Smooth muscle cell (in vitro differentiated cells): ENCODE results near the gene SLC8A3. TPM values are rescaled to one million over a fixed set of nuclear protein-coding genes. Genes with fewer than 3 reads are reported as not detected.
"Not testable (repeated sequence)": the region's sequence is repeated elsewhere in the genome, so short reads cannot be mapped to it uniquely, and the experiment has no call there.

Experiments used
- DNase-seq: peaks from one replicate; lab custom pipeline; 2025; ENCODE audit not compliant: unreplicated experiment; lab: John Stamatoyannopoulos, UW
- H2AFZ ChIP-seq: fragments of 200-600 bp; sonication (generic); 2 replicates; pipeline ENCODE4 v1.6.0; 2016; ENCODE audit warnings: antibody characterized with exemption, low read depth, mild to moderate bottlenecking
- H3F3A ChIP-seq: fragments of 200-600 bp; sonication (generic); 2 replicates; pipeline ENCODE4 v1.6.0; 2017; ENCODE audit warnings: antibody characterized with exemption, low read depth
- H3K27ac ChIP-seq: fragments of 200-600 bp; sonication (generic); 2 replicates; pipeline ENCODE4 v1.5.1; 2016; ENCODE audit warnings: low read depth, mild to moderate bottlenecking
- H3K27me3 ChIP-seq: fragments of 200-600 bp; sonication (generic); 2 replicates; pipeline ENCODE4 v1.6.1; 2016; ENCODE audit warnings: low read depth, mild to moderate bottlenecking
- H3K36me3 ChIP-seq: fragments of 200-600 bp; sonication (generic); 2 replicates; pipeline ENCODE4 v1.5.1; 2016; ENCODE audit warnings: low read depth
- H3K4me1 ChIP-seq: fragments of 200-600 bp; sonication (generic); 2 replicates; pipeline ENCODE4 v1.5.1; 2016; ENCODE audit warnings: low read depth
- H3K4me2 ChIP-seq: fragments of 200-600 bp; sonication (generic); 2 replicates; pipeline ENCODE4 v1.6.0; 2016; ENCODE audit warnings: mild to moderate bottlenecking
- H3K4me3 ChIP-seq: fragments of 200-600 bp; sonication (generic); 2 replicates; pipeline ENCODE4 v1.5.1; 2016; ENCODE audit warnings: mild to moderate bottlenecking
- H3K79me2 ChIP-seq: fragments of 200-600 bp; sonication (generic); 2 replicates; pipeline ENCODE4 v1.6.0; 2016; ENCODE audit warnings: low read depth, mild to moderate bottlenecking
- H3K9ac ChIP-seq: fragments of 200-600 bp; sonication (generic); 2 replicates; pipeline ENCODE4 v1.6.0; 2016; ENCODE audit warnings: low read depth
- H3K9me3 ChIP-seq: fragments of 200-600 bp; sonication (generic); replicated peaks from 2 replicates; pipeline ENCODE4 v1.5.1; 2016; ENCODE audit warnings: low read depth
- H4K20me1 ChIP-seq: fragments of 200-600 bp; sonication (generic); 2 replicates; pipeline ENCODE4 v1.6.0; 2016; ENCODE audit warnings: low read depth
- WGBS: methylation state at CpG from one replicate; pipeline ENCODE4 v1.1.7; 2016; ENCODE audit warnings: low lambda C conversion rate; 5-methylcytosine and 5-hydroxymethylcytosine counted together
- polyA plus RNA-seq: library from polyadenylated mRNA; unstranded; fragments of >200 nt; fragmentation: Nextera tagmentation; extraction: Ambion mirVana; gene quantifications from 2 replicates; pipeline ENCODE4 v1.2.1, GENCODE V29; 2016
- total RNA-seq: library from RNA; depleted of rRNA; stranded (reverse); fragments of >200 nt; gene quantifications from 2 replicates; pipeline ENCODE4 v1.2.3, GENCODE V29; 2014
- TF ChIP-seq, protein P1 (sequence below): fragments of 200-600 bp; sonication (generic); IDR thresholded peaks from 2 replicates; pipeline ENCODE4 v1.5.1; 2017; ENCODE audit warnings: borderline replicate concordance, mild to moderate bottlenecking, antibody characterized with exemption; ENCODE audit not compliant: insufficient read depth, poor library complexity, severe bottlenecking

The SLC8A3 gene, protein sequence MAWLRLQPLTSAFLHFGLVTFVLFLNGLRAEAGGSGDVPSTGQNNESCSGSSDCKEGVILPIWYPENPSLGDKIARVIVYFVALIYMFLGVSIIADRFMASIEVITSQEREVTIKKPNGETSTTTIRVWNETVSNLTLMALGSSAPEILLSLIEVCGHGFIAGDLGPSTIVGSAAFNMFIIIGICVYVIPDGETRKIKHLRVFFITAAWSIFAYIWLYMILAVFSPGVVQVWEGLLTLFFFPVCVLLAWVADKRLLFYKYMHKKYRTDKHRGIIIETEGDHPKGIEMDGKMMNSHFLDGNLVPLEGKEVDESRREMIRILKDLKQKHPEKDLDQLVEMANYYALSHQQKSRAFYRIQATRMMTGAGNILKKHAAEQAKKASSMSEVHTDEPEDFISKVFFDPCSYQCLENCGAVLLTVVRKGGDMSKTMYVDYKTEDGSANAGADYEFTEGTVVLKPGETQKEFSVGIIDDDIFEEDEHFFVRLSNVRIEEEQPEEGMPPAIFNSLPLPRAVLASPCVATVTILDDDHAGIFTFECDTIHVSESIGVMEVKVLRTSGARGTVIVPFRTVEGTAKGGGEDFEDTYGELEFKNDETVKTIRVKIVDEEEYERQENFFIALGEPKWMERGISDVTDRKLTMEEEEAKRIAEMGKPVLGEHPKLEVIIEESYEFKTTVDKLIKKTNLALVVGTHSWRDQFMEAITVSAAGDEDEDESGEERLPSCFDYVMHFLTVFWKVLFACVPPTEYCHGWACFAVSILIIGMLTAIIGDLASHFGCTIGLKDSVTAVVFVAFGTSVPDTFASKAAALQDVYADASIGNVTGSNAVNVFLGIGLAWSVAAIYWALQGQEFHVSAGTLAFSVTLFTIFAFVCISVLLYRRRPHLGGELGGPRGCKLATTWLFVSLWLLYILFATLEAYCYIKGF
- 0.22 TPM in 1 of 2 replicates, not detected in the other for total RNA-seq
- not detected in 2 replicates for polyA plus RNA-seq

DNA sequence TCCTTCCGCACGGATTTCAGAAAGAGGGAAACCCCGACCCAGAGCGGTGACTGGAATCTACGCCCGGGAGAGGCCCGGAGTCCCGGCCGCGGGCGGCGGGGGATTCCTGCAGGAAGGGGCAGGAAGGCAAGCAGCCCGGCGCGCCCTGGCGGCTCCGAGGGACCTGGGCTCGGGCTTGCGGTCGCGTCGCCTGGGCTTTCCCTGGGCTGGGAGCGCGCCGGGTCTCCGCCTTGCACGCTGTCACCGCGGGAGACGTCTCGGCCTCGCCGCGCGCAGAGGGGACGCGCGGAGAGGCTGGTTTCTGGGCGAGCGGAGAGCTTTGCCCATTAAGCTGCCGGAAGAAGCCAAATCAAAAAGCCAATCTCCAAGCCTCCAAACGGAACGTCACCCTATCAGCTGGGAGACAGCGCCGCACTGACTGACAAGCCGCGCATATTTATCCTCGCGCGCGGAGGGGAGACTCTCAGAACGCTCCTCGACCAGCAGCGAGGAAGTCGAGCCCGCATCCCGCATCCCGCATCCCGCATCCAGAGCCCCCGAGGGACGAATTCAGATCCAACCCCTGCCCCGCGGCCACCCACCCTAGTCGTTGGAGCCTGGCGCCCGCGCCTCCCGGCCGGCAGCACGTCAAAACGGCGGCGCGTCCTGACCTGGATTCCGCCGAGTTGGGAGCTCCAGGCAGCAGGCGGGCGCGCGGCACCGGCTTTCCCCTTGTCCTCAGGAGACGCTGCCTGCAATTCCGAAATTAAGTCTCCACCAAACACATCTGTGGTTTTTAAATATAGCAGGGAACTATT is at the start of gene SLC8A3:
TSS of gene SLC8A3 (minus strand) at position 293 of the 797 bp plus-strand sequence. CDS start 20,529 bp downstream, outside the sequence.
- no peaks in the 10 kb centered on the region for H3K4me1 ChIP-seq
- no peaks in the 10 kb centered on the region for H3F3A ChIP-seq
- WGBS, result 1% methylated on average over 82 of the region's 83 CpGs
- peaks cover 72% of the 10 kb centered on the region for H3K27me3 ChIP-seq
- H3K9ac ChIP-seq, result no peak within 1 kb of the TSS
- peak within 1 kb of the TSS; percentile 70 for H3K4me3 ChIP-seq
- TF ChIP-seq, protein P1, sequence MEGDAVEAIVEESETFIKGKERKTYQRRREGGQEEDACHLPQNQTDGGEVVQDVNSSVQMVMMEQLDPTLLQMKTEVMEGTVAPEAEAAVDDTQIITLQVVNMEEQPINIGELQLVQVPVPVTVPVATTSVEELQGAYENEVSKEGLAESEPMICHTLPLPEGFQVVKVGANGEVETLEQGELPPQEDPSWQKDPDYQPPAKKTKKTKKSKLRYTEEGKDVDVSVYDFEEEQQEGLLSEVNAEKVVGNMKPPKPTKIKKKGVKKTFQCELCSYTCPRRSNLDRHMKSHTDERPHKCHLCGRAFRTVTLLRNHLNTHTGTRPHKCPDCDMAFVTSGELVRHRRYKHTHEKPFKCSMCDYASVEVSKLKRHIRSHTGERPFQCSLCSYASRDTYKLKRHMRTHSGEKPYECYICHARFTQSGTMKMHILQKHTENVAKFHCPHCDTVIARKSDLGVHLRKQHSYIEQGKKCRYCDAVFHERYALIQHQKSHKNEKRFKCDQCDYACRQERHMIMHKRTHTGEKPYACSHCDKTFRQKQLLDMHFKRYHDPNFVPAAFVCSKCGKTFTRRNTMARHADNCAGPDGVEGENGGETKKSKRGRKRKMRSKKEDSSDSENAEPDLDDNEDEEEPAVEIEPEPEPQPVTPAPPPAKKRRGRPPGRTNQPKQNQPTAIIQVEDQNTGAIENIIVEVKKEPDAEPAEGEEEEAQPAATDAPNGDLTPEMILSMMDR, result no peak
- H3K27ac ChIP-seq, result no peak within 1 kb of the TSS
- no peak for DNase-seq
- H2AFZ ChIP-seq, result peak within 1 kb of the TSS; percentile 82
- peak within 1 kb of the TSS; percentile 99 for H3K4me2 ChIP-seq
- H3K36me3 ChIP-seq, result no peaks in the 10 kb centered on the region
- no peaks in the 10 kb centered on the region for H4K20me1 ChIP-seq
- no peaks in the 10 kb centered on the region for H3K9me3 ChIP-seq
- H3K79me2 ChIP-seq, result no peaks in the 10 kb centered on the region

DNA sequence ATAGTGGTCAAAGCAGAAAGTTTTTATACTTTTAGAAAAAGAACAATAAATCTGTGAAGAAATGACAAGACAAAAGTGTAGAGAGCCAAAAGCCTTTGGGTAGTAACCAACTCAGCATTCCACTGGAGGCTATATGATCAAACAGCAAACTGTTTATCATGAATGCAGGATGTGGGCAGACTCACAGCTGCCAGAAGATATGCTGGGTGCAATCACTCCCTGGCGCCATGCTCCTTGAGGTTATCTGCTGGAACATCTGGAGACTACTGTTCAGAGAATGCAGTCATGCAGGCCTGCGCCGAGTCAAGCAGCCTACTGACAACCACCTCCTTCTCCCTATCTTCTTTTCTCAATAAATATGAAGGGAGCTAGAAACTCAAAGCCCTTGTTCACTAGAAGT is 49.0 kb upstream of the SLC8A3 start:
- Histone ChIP-seq H3K4me3 (no peak overlapping the region), H3K4me1 (peaks cover 11% of the 10 kb centered on the region), H3K9me3 (no peaks in the 10 kb centered on the region), H4K20me1 (no peaks in the 10 kb centered on the region), H3K36me3 (no peaks in the 10 kb centered on the region), H3F3A (no peaks in the 10 kb centered on the region), H2AFZ (no peak overlapping the region), H3K27me3 (no peaks in the 10 kb centered on the region), H3K4me2 (no peak overlapping the region), H3K27ac (no peak overlapping the region), H3K79me2 (no peaks in the 10 kb centered on the region), H3K9ac (no peak overlapping the region)
- WGBS, result 72% methylated on average over 3 of the region's 3 CpGs
- DNase-seq, result no peak
- TF ChIP-seq, protein P1, result no peak

DNA sequence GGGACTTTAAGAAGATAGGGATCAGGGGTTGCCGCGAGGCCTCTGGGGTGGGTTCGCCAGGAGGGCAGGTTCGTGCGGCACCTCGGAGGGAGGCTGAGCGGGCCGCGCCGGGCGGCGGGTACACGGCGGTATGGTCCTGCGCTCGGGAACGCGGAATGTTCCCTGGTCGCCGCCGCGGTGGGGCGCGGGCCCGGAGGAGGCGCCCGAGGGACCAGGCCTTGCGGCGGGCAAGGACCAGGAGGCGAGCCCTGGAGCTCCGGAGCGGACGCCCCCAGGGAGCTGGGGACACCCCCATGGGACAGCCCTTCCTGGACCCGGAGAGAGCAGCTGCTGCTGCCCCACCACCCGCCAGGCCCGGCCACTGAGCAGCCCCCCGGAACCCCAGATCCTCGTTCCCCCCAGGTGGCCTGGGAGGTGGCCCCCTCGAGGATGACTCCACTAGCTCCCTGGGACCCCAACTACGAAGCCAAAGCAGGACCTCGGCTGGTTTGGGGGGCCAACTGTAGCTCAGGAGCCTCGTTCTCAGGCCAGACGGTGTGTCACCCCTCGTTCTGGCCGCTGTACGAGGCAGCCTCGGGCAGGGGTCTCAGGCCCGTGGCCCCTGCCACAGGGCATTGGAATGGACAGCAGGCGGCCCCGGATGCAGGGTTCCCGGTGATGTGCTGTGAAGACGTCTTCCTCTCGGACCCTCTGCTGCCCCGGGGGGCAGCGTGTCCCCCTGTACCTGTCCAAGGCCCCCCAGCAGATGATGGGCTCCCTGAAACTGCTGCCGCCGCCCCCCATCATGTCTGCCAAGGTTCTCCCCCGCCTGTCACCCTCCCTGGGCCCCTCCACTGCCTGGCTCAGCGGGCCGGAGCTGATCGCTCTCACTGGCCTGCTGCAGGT is 45.6 kb upstream of the SLC8A3 start:
- TF ChIP-seq, protein P1, result no peak
- WGBS, result 97% methylated on average over 40 of the region's 61 CpGs
- no peak overlapping the region for H2AFZ ChIP-seq

DNA sequence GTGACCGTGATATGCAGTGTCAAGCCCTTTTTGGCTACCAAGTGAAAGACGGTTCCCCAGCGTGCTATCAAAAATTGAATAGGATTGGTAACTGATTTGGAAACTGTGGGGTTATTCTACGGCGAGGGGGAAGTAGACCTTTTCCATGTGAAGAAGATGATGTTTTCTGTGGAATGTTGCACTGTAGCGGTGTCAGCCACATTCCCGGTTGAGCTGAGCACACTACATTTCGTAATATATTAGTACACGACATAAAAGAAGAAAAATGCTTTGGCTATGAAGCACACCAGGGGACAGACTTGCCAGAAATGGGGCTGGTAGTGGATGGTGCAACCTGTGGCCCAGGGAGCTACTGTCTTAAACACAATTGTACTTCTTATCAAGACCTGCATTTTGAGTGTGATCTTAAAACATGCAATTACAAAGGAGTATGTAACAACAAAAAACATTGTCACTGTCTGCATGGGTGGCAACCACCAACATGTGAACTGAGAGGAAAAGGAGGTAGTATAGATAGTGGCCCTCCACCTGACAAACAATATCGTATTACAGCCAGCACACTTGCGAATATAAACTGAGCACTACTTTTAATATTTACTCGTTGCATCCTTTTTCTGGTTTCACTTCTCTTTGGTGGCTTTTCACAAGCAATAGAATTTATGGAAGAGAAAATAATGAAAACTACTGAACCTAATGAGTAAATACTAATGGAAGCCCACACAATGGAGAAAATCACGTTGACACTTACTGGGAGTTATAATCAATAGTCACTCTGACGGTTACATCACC is 43.2 kb upstream of the SLC8A3 start:
- H3K9ac ChIP-seq, H4K20me1 ChIP-seq, H2AFZ ChIP-seq, H3F3A ChIP-seq, H3K79me2 ChIP-seq, H3K4me1 ChIP-seq, H3K4me2 ChIP-seq, H3K36me3 ChIP-seq, H3K27me3 ChIP-seq, DNase-seq, H3K9me3 ChIP-seq, H3K4me3 ChIP-seq, H3K27ac ChIP-seq: not testable (repeated sequence)
- WGBS, result 90% methylated on average over 14 of the region's 14 CpGs

More for the DNA sequence above, 45.6 kb upstream of the SLC8A3 start:
- no peaks in the 10 kb centered on the region for H3K36me3 ChIP-seq
- H3K9me3 ChIP-seq, result no peaks in the 10 kb centered on the region
- no peak overlapping the region for H3K4me3 ChIP-seq
- no peaks in the 10 kb centered on the region for H4K20me1 ChIP-seq
- no peaks in the 10 kb centered on the region for H3F3A ChIP-seq
- DNase-seq, result no peak
- H3K4me1 ChIP-seq, result peaks cover 11% of the 10 kb centered on the region
- H3K9ac ChIP-seq, result no peak overlapping the region
- H3K79me2 ChIP-seq, result no peaks in the 10 kb centered on the region
- H3K27me3 ChIP-seq, result no peaks in the 10 kb centered on the region
- no peak overlapping the region for H3K27ac ChIP-seq
- no peak overlapping the region for H3K4me2 ChIP-seq
